Prostate gland (tissue), 2 donors: ENCODE results near the gene CDKN1A.

Source experiments
- CTCF ChIP-seq, 4 experiments: fragments of 200-600 bp in 2 of 4; fragments of 450-650 bp in 2 of 4; sonication (generic) in 2 of 4; IDR thresholded peaks; 1 replicate in 3 of 4; 2 replicates in 1 of 4; pipeline ENCODE4 v1.5.1; 2016 to 2019; ENCODE audit warnings: antibody characterized with exemption in 4 of 4, mild to moderate bottlenecking in 2 of 4, moderate library complexity in 2 of 4
- POLR2A ChIP-seq: fragments of 450-650 bp; IDR thresholded peaks from one replicate; pipeline ENCODE4 v1.6.1; 2016; ENCODE audit warnings: antibody characterized with exemption, mild to moderate bottlenecking
- POLR2AphosphoS5 ChIP-seq: sonication (generic); formaldehyde crosslinking; IDR thresholded peaks from one replicate; pipeline ENCODE4 v1.6.1; 2017; ENCODE audit warnings: antibody characterized with exemption

- TF ChIP-seq CTCF (IDR thresholded peaks at IDR 0.05) (no peak), POLR2A (no peak), POLR2AphosphoS5 (no peak)
Measured at GRCh38 chr6:36643977-36644376, 34.5 kb upstream of the CDKN1A start.
